ENCODE data around the gene PSAP.

The PSAP gene

DNA sequence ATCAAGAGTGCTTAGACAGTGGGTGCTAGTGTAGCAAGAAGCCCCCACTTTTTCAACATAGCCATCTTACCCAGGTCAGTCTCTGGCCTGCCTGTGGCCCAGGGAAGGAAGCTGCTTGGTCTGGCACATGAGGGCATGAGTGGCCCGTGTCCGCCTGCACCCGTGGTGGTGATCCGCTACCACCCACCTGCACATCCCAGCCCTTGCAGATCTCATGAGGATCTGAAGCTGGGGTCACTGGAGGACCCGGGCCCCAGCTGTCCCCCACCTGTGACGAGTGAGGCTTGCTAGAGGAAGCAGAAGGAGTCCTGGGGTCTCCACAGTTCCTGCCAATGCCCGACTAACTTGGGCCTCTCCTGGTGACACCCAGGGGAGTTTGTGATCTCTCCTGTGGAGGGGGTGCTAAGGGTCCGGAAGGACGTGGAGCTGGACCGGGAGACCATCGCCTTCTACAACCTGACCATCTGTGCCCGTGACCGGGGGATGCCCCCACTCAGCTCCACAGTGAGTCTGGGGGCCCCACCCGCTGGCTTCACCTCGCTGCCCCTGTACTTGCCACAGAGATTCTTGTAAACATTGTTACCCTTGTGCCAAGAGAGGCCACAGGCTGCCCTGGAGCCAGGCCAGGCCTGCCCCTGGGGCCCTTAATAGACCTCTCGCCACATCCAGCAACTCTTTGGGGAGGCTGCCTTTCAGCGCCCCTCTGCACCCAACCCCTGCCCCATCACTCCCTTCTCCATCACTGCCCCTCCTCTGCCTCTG lies 67.0 kb downstream of the PSAP start:
- no peak for DNase-seq (ENCODE audit: low read depth)

DNA sequence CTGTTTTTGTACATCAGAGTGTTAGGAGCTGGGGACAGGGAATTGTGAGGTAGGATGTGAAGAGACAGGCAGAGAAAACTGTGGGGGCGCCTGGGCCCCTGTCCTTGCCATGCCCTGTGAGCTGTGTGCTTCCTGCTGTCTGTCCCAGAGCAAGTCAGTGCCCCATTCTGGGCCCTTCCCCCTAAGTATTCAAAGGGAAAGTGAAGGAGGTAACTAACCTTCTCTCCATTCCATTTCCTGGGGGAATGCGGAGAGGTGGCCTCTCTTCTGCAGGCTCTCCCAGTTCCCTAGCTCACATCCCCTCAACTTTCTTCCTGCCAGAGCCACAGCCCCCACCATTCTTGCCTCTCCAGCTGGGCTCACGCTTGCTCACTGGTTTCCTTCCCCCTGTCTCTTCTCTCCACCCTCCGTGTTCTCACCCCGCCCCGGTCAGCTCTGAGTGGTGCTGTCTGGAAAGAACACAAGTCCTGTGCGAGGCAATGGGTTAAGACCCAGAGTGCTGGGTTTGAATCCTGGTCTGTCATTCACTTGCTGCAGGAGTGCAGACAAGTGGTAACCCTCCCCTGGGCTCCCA lies 68.0 kb downstream of the PSAP start:
- no peak for DNase-seq (ENCODE audit: low read depth)

GRCh38 chr10:71782221-71782916 lies 68.7 kb downstream of the PSAP start:
- no peak for DNase-seq (ENCODE audit: low read depth)

DNA sequence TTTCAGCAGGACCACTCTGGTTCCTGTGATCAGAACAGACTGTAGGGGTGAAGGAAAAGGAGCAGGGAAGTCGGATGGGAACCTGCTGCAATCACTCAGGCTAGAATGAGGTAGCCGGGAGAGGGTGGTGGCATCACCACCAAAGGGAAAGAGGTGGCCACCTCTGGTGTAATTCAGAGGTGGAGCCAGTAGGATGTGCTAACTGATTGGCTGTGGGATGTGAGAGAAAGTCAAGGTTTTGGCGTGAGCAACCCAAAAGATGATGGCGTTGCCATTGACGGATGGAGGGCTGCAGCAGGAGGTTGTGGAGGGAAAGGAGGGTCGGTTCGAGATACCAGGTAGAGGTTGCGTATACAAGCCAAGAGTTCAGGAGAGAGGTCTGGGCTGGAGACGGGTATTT lies 70.3 kb downstream of the PSAP start:
- DNase-seq (ENCODE audit: low read depth) = no peak

DNA sequence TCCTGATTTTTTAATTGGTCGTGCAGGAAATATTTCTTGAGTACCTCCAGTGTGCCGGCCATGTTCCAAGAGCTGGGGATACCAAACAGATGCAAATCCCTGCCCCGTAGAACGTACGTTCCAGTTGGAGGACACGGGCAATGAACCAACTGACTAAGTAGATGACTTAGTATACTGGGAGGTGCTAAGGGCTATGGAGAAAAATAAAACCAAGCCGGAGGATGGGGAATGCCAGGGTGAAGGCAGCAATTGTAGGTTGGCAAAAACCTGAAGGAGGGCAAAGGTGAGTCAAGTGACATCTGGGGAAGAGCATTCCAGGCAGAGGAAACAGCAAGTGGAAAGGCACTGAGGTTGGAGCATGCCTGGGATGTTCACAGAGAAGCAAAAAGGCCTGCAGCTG lies 70.9 kb downstream of the PSAP start:
- no peak for DNase-seq (ENCODE audit: low read depth)

- DNase-seq (ENCODE audit: low read depth) = no peak
Measured at GRCh38 chr10:71779641-71780040, 71.4 kb downstream of the PSAP start.

DNA sequence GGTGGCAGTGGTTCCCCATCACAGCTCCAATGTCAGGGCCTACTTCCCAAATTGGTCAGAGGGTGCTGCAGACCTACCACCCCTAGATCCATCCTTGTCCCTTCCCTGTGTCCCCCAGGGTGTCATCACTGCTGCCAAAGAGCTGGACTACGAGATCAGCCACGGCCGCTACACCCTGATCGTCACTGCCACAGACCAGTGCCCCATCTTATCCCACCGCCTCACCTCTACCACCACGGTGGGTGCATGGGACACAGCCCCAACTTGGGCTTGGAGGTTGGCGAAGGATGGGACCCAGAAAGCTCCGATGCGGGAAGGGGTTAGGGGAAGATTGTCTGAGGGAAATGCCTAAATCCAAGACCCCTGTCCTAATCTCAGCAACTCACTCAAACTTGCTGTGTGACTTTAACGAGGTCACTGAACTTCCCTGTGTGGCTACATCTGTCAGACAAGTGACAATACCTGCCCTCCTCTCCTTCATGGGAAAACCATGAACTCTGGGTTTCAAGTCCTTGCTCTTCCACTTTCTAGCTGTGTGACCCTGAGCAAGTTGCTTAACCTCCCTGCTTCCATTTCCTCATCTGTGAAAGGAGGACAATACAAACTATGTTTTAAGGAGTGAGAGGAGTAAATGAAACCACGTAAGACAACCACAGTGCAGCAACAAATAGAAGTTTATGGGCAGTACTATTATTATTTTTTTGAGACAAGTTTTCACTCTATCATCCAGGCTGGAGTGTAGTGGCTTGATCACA lies 72.8 kb downstream of the PSAP start:
- no peak for DNase-seq (ENCODE audit: low read depth)

- no peak for DNase-seq (ENCODE audit: low read depth)
Measured at GRCh38 chr10:71777213-71777985, 73.7 kb downstream of the PSAP start.

DNA sequence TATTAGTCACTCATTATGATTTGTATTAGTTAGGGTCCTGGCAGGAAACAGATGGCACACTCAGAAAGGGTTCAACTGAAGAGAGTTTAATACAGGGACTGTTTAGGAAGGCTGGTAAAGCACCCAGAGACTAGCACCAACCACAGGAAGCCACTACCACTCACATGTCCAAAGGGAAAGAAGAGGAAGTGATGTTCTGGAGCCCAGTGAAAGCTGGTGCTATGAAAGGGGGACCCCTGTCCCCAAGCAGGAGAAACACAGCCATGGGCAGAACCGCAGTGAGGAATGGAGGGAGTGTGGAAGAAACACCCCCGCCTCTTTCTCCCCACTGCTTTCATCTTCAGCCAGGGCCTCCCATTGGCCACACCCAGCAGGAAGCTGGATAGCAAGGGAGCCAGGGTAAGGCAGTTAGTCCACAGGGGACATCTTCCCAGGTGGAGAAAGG lies 74.5 kb downstream of the PSAP start:
- no peak for DNase-seq (ENCODE audit: low read depth)

DNA sequence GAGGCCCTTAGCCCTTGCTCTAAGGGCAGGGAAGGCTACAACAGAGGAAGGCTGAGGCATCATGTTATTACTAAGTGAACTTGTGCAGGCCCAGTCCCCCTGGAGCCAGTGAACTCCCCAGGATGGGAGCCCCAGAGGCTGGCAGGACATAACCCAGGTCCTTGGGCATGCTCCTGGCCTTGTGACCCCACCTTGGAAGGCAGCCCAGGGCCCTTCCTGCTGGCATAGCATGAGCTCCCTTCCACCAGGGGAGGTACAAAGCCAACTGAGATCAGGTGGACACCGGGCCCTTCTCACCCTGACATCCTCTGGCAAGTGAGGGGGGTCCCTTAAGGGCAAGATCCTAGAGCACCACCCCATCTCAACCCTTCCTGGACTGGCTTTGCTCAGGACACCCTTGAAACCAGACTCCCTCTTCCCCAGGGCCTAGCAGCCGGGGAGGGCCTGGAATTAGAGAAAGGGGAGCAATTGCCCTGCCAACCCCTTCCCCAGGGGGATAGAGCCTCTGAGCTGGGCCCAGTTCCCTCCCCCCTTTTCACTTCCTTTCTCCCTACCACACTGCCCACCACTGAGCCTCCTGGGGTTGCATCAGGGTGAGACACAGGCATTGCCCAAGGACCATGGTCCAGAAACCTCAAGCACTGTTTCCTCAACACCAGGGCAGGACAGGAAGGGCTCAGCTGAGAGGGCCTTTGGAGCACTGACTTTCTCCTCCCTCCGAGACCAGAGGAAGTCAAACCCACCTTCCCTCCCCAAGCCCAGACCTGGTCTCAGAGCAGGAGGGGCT lies 75.9 kb downstream of the PSAP start:
- DNase-seq (ENCODE audit: low read depth) = no peak

DNA sequence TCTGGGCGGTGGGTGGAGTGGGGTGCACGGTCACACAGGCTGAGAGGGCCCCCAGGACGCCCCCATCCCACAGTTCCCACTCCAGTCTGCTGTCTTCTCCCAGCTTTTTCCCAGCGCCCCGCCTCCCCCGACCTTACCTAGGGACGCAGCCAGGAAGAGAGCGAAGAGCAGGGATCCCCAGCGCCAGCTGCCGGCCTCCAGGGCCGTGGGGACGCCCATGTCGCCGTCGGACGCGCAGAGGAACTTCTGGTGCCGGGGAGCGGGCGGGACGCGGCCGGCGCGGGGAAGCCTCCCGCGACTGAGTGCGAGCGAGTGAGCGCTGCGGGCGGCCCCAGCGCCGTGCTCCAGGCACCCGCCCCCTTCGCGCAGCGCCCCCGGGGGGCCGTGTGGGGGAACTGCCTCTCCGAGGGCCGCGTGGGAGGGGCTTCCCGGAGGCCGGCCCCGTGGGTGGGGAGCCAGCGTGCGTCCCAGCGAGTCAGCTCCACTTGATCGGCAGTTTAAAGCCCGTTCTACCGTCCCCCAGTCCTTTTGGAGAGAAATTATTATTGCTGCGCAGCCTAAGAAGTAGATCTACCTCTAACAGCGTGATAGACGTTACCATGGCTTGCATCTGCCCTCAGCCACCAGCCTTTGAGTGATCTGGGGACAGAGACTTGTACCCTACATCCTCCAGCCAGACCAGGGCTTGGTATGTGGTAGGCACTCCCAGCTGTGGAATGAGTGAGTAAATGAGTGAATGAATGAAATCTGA lies 77.7 kb downstream of the PSAP start, which contains the start of gene VSIR:
Gene VSIR, minus strand, starts transcription at position 300 of the 751 bp plus-strand sequence. Its CDS starts 81 bp downstream, at position 219.
- DNase-seq (ENCODE audit: low read depth) = peak; percentile 93

DNA sequence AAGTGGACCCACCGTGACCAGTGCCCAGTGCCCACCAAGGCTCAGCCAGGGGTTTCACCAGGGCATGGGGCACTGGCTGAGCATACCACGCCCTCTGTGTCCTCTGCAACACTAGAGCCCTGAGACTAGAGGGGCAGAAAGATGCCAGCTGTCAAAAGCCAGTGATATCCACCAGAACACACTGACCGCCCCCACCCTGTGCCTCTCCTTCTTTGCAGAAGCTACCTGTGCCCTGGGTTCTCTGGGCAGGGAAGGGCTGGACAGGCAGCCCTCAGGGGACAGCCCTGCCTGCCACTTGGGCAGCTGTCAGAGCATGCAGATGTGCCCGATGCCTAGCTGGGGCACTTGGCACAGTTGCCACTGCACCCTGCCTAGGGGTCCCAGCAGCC lies 78.2 kb downstream of the PSAP start:
- DNase-seq (ENCODE audit: low read depth) = no peak

DNA sequence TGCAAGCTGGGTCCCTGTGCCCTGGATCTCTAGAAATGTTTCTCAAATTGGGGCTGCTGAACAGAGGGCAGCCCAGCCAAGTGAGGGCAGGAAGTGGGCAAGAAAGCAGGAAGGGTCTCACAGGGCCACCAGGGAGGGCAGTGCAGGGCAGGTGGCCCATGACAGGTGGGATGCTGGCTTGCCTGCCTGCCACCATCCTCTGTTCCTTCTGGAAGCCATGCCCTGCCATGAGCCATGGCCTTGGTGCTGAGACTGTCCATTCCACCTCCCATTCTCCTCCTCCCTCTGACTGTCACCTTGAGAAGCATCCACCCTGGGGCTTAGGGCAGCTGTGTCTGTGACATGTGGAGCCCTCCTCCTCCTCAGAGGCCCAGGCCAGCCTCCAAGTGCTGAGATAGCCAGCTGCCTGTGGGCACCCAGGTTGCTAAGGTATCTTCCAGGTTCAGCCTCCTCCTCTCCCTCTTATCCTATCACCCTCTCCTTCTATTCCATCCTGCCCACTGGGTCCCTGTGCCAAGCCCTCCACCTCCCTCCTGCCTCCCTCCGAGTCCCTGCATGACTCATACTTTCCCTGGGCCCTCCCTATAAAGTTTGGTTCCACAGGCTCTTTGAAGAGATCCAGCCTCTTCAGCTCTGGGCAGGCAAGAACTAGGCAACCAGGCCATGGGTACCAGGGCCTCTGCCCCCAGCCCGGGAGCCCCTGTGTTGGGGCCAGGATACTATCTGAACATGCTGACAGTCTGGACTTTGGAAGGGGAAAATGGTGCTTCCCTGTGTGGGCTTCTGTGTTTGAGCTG lies 79.0 kb downstream of the PSAP start:
- DNase-seq (ENCODE audit: low read depth) = no peak

DNA sequence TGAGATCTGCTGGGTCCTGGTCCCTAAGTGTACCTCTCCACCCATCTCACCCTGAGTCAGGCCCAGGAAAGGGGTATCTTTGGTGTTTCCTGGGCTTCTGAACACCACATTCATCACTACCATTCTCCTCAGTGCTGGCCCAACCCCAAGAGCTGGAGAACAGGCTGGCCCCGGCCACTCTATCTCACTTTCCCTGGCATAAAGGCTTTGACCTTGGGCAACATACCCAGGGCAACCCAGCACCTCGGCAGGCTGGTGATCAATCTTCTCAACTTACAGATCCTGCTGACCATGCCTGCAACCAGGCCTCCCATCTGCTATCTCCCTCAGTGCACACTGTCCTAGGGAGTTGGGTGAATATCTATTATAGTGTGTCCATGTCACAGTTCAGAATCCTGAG lies 79.8 kb downstream of the PSAP start:
- DNase-seq (ENCODE audit: low read depth) = no peak

- DNase-seq (ENCODE audit: low read depth) = no peak
Measured at GRCh38 chr10:71770789-71771188, 80.3 kb downstream of the PSAP start.

DNA sequence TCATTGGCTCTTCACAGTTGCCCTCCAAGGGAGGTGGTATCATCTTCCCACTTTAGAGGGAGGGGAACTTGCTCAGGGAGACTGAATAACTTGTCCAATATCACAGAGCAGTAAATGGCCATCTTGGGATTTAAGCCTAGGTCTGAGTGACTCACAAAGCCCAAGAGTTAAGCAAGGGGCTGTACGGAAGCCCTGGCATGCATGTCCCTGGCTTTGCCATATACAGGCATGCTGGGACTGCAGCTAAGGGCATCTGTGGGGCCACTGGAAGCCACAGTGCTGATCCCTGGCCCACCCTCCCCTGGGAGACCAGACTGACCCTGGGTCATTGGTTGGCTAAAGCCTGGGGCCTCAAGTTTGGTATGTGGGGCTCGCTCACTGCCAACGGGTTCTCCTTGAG lies 80.8 kb downstream of the PSAP start:
- DNase-seq (ENCODE audit: low read depth) = no peak

DNA sequence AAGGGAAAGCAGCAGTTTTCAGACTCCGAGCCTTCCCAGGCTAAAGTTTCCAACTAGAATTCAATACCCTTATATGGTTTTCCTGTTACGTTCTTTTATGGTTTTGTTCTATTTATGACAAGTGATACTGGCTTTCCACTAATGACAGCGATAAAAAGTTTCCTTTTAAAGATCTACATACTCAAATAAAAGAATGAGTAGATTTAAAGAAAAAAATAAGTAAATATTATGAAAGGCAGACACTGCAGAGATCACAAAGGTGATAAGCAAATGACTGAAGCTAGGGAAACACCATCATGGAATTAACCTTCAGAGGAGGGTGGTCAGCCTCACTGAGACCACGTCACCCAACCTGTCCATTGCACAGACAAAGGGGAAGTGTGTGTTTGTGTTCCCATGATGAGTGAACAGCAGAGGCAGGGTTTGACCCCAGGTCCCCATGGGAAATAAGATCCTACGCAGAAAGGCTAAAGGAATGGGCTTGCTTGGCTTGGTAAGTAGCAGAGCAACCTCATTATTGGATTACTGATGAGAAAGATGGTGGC lies 81.7 kb downstream of the PSAP start:
- DNase-seq (ENCODE audit: low read depth) = no peak

DNA sequence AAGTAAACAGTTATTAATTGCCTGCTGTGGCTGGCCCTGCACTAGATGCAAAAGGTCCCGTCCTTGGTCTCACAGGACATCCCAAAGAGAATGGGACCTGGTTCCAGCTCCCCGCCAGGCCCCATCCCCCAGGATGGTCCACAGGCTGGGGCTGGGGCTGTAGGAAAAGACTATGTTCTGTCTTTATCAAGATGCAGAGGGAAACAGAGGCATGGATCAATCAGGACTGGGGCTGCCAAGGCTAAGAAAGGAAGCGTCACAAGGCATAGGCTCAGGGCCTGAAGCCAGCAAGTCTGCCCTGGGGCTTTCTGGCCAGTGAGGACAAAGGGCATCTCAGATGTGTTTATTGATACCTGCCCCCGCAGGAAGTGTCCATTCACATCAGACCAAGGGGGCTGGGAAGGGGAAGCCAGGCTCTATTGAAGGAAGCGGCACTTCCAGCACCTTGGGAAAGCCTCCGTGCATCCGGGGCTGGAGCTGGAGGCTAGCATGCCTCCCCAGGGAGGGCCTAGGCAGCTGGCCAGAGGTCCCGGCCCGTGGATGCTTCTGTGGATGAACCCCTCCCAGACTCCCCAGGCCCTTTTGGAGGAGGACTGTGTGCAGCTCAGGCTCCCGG lies 83.5 kb downstream of the PSAP start:
- no peak for DNase-seq (ENCODE audit: low read depth)

Measured in activated T-helper 1 cell treated with Interleukin-2 at 50 U/mL for 16 hours (primary cell).